IMR-90 (cell line): ENCODE data around the gene CLTA. TPM values are rescaled to one million over a fixed set of nuclear protein-coding genes. Genes with fewer than 3 reads are reported as not detected.
A peak's percentile ranks its signal among the peaks of the same experiment; 100 is the strongest.

Experiments used
- ATAC-seq: fragments of 200-7000 bp; cut with Tn5 transposase; 2 replicates; pipeline ENCODE4 v1.9.1; 2020; ENCODE audit warnings: low read depth, mild to moderate bottlenecking, moderate library complexity
- Bru-seq: library from RNA; stranded (reverse); fragments of 400-500 nt; gene quantifications from one replicate; lab custom pipeline; 2021; lab: Mats Ljungman, UMichigan
- BruChase-seq, 2 experiments: library from RNA; stranded (reverse); fragments of 400-500 nt; gene quantifications; one replicate each; lab custom pipeline; 2021; lab: Mats Ljungman, UMichigan
- BruUV-seq: library from RNA; stranded (reverse); fragments of 400-500 nt; replicated peaks from 2 replicates; lab custom pipeline; 2021; lab: Mats Ljungman, UMichigan
- CTCF ChIA-PET: fragments of 300-600 bp; formaldehyde crosslinking; extraction: SDS; loops from one replicate; lab custom pipeline; 2021; ENCODE audit warnings: antibody characterized with exemption; lab: Yijun Ruan, JAX
- POLR2A ChIA-PET: fragments of 300-600 bp; sonication (Branson Sonifier 250); formaldehyde crosslinking; loops from one replicate; lab custom pipeline; 2022; ENCODE audit warnings: antibody characterized with exemption; ENCODE audit not compliant: unreplicated experiment; lab: Charles Lee
- DNase-seq: peaks from one replicate; pipeline ENCODE4 v3.0.0; 2013
- H2AFZ ChIP-seq: replicated peaks from 2 replicates; pipeline ENCODE3; 2013; ENCODE audit warnings: low read length, mild to moderate bottlenecking; ENCODE audit not compliant: poor library complexity
- H2AK5ac ChIP-seq: 2 replicates; pipeline ENCODE4 v1.6.1; 2013; ENCODE audit warnings: low read depth, low read length, inconsistent platforms
- H2AK9ac ChIP-seq: replicated peaks from 2 replicates; pipeline ENCODE3; 2013; ENCODE audit warnings: mild to moderate bottlenecking, low read depth, low read length, moderate library complexity; ENCODE audit not compliant: poor library complexity
- H2BK120ac ChIP-seq: 2 replicates; pipeline ENCODE4 v1.6.1; 2013; ENCODE audit warnings: low read depth, low read length, inconsistent platforms
- H2BK15ac ChIP-seq: 3 replicates; pipeline ENCODE4 v1.6.1; 2013; ENCODE audit warnings: low read depth, low read length, inconsistent platforms
- H2BK20ac ChIP-seq: 2 replicates; pipeline ENCODE4 v1.6.1; 2013; ENCODE audit warnings: low read depth, mild to moderate bottlenecking, inconsistent platforms, low read length, moderate library complexity
- H2BK5ac ChIP-seq: 2 replicates; pipeline ENCODE4 v1.6.1; 2013; ENCODE audit warnings: mild to moderate bottlenecking, low read depth, low read length, inconsistent platforms; ENCODE audit not compliant: poor library complexity, severe bottlenecking
- H3K14ac ChIP-seq: replicated peaks from 2 replicates; pipeline ENCODE4 v1.6.1; 2013; ENCODE audit warnings: low read depth, low read length, inconsistent platforms
- H3K18ac ChIP-seq: 2 replicates; pipeline ENCODE4 v1.6.1; 2013; ENCODE audit warnings: low read depth, low read length, control low read depth
- H3K23ac ChIP-seq: 2 replicates; pipeline ENCODE4 v1.6.1; 2013; ENCODE audit warnings: low read depth, low read length, inconsistent platforms
- H3K27ac ChIP-seq: 2 replicates; pipeline ENCODE4 v1.5.1; 2013; ENCODE audit warnings: mild to moderate bottlenecking, control low read depth, low read length; ENCODE audit not compliant: insufficient read depth
- H3K27me3 ChIP-seq: 2 replicates; pipeline ENCODE4 v1.6.1; 2013; ENCODE audit warnings: low read length; ENCODE audit not compliant: control insufficient read depth, insufficient read depth
- H3K36me3 ChIP-seq: 2 replicates; pipeline ENCODE4 v1.6.1; 2013; ENCODE audit warnings: low read length, mixed read lengths; ENCODE audit not compliant: control insufficient read depth, insufficient read depth
- H3K4ac ChIP-seq: 2 replicates; pipeline ENCODE4 v1.6.1; 2013; ENCODE audit warnings: low read depth, low read length, inconsistent platforms
- H3K4me1 ChIP-seq: 2 replicates; pipeline ENCODE4 v1.6.1; 2013; ENCODE audit warnings: low read length, mixed read lengths; ENCODE audit not compliant: control insufficient read depth, insufficient read depth
- H3K4me2 ChIP-seq: 2 replicates; pipeline ENCODE4 v1.6.1; 2013; ENCODE audit warnings: low read depth, mild to moderate bottlenecking, control low read depth, low read length, moderate library complexity
- H3K4me3 ChIP-seq: 2 replicates; pipeline ENCODE4 v1.5.1; 2013; ENCODE audit warnings: low read depth, mild to moderate bottlenecking, control low read depth, low read length, moderate library complexity; ENCODE audit not compliant: insufficient read depth
- H3K56ac ChIP-seq: 2 replicates; pipeline ENCODE4 v1.6.1; 2013; ENCODE audit warnings: low read length, inconsistent platforms; ENCODE audit not compliant: insufficient read depth; ENCODE audit errors: extremely low read depth
- H3K79me1 ChIP-seq, 2 experiments: 2 replicates each; pipeline ENCODE4 v1.6.1; 2013; ENCODE audit warnings: low read length in 2 of 2, inconsistent platforms in 1 of 2, low read depth in 1 of 2
- H3K9ac ChIP-seq: 2 replicates; pipeline ENCODE4 v1.6.1; 2013; ENCODE audit warnings: low read depth, low read length, control low read depth
- H3K9me1 ChIP-seq: 2 replicates; pipeline ENCODE4 v1.6.1; 2013; ENCODE audit warnings: low read length, inconsistent platforms; ENCODE audit not compliant: insufficient read depth
- H3K9me3 ChIP-seq: 2 replicates; pipeline ENCODE4 v1.6.1; 2013; ENCODE audit warnings: low read length; ENCODE audit not compliant: control insufficient read depth, insufficient read depth
- H4K20me1 ChIP-seq: 2 replicates; pipeline ENCODE4 v1.6.1; 2013; ENCODE audit warnings: low read length, inconsistent platforms; ENCODE audit not compliant: insufficient read depth
- H4K5ac ChIP-seq: 2 replicates; pipeline ENCODE4 v1.6.1; 2013; ENCODE audit warnings: mild to moderate bottlenecking, low read depth, low read length, control low read depth
- H4K8ac ChIP-seq, 2 experiments: 2 replicates each; pipeline ENCODE4 v1.6.1; 2013; ENCODE audit warnings: low read depth in 2 of 2, low read length in 2 of 2, control low read depth in 1 of 2, inconsistent platforms in 1 of 2
- H4K91ac ChIP-seq: 2 replicates; pipeline ENCODE4 v1.6.1; 2013; ENCODE audit warnings: low read depth, low read length, inconsistent platforms; ENCODE audit not compliant: insufficient read depth
- CTCF ChIP-seq: conservative IDR thresholded peaks from 2 replicates; pipeline ENCODE4 v1.5.1; 2012; ENCODE audit warnings: mild to moderate bottlenecking, low read depth, low read length, improper control_type of control experiment
- MXI1 ChIP-seq: IDR thresholded peaks from 2 replicates; pipeline ENCODE4 v1.6.1; 2012; ENCODE audit warnings: low read depth, mild to moderate bottlenecking, low read length, moderate library complexity, borderline replicate concordance
- POLR2A ChIP-seq: IDR thresholded peaks from 2 replicates; pipeline ENCODE4 v1.6.1; 2012; ENCODE audit warnings: mild to moderate bottlenecking, low read depth, low read length
- RAD21 ChIP-seq: IDR thresholded peaks from 2 replicates; pipeline ENCODE4 v1.6.1; 2012; ENCODE audit warnings: low read length, improper control_type of control experiment
- RCOR1 ChIP-seq: IDR thresholded peaks from 2 replicates; pipeline ENCODE4 v1.6.1; 2012; ENCODE audit warnings: mild to moderate bottlenecking, low read length, improper control_type of control experiment; ENCODE audit not compliant: insufficient replicate concordance
- SMC3 ChIP-seq: fragments of 150-350 bp; IDR thresholded peaks from 2 replicates; pipeline ENCODE4 v1.6.1; 2016; ENCODE audit warnings: low read depth, mild to moderate bottlenecking, antibody characterized with exemption, low read length, moderate library complexity
- WGBS, 2 experiments: methylation state at CpG; one replicate each; pipeline versions ENCODE4 v1.1.5 to v1.1.7; 2013; ENCODE audit warnings: missing lambda C conversion rate in 2 of 2; ENCODE audit not compliant: insufficient read length in 1 of 2; ENCODE audit errors: extremely low coverage in 2 of 2; 5-methylcytosine and 5-hydroxymethylcytosine counted together
- dilution Hi-C: fragments of 300-500 bp; cut with HindIII; formaldehyde crosslinking; loops from one replicate; pipeline ENCODE4 v1.14.3; 2018; ENCODE audit warnings: low sequenced_read_pairs; ENCODE audit not compliant: unreplicated experiment
- in situ Hi-C: fragments of 300-500 bp; cut with MboI; formaldehyde crosslinking; loops from 3 replicates; pipeline ENCODE4 v1.14.3; 2019; ENCODE audit warnings: low sequenced_read_pairs, inconsistent platforms, mixed read lengths
- intact Hi-C: fragments of 100-400 bp; cut with micrococcal nuclease; formaldehyde crosslinking; loops from 2 replicates; pipeline ENCODE4 v1.10.0; 2022
- long read RNA-seq: library from polyadenylated mRNA; unstranded; transcript quantifications from one replicate; pipeline ENCODE4 v2.0.0, GENCODE V29; 2021; ENCODE audit not compliant: unreplicated experiment
- polyA plus RNA-seq, 3 experiments: library from polyadenylated mRNA; depleted of rRNA; stranded (reverse); fragments of >200 nt; gene quantifications; 2 replicates each; pipeline ENCODE4 v1.2.3, GENCODE V29; 2012; ENCODE audit warnings: low replicate concordance in 1 of 3
- total RNA-seq: library from RNA; depleted of rRNA; stranded (reverse); fragments of >200 nt; gene quantifications from 2 replicates; pipeline ENCODE4 v1.2.3, GENCODE V29; 2012; rRNA removed
- TF ChIP-seq, protein P1 (sequence below): fragments of 150-350 bp; IDR thresholded peaks from 2 replicates; pipeline ENCODE4 v1.6.1; 2016; ENCODE audit warnings: low read depth, mild to moderate bottlenecking, low read length, moderate library complexity, borderline replicate concordance
- TF ChIP-seq, protein P2 (sequence below): fragments of 150-350 bp; IDR thresholded peaks from 2 replicates; pipeline ENCODE4 v1.6.1; 2017; ENCODE audit warnings: mild to moderate bottlenecking, antibody characterized with exemption, low read length, low read depth

The CLTA gene
- 133 and 208 TPM in 2 replicates for total RNA-seq
- 246 and 280 TPM in 2 replicates for polyA plus RNA-seq (2012; rRNA removed)
- polyA plus RNA-seq (2012; cell fraction: cytosol; rRNA removed): 218 and 493 TPM in 2 replicates
- polyA plus RNA-seq (2012; cell fraction: nucleus; rRNA removed; ENCODE audit: low replicate concordance): 63.6 and 110 TPM in 2 replicates
- percentile 96 among the genes with signal in this experiment for Bru-seq, nascent RNA
- BruChase-seq, experiment 1, labeled RNA remaining after a 6-hour chase: percentile 89 among the genes with signal in this experiment
- percentile 85 among the genes with signal in this experiment for BruChase-seq, experiment 2, labeled RNA remaining after a 2-hour chase
- long read RNA-seq, transcript CLTA-202 (5 exons, 1,073 nt): major isoform, 220 of 245 reads
- long read RNA-seq, partial matches to known transcripts: 6 of 245 reads
- long read RNA-seq, other reads (novel, unspliced or antisense): 14 of 245 reads

DNA sequence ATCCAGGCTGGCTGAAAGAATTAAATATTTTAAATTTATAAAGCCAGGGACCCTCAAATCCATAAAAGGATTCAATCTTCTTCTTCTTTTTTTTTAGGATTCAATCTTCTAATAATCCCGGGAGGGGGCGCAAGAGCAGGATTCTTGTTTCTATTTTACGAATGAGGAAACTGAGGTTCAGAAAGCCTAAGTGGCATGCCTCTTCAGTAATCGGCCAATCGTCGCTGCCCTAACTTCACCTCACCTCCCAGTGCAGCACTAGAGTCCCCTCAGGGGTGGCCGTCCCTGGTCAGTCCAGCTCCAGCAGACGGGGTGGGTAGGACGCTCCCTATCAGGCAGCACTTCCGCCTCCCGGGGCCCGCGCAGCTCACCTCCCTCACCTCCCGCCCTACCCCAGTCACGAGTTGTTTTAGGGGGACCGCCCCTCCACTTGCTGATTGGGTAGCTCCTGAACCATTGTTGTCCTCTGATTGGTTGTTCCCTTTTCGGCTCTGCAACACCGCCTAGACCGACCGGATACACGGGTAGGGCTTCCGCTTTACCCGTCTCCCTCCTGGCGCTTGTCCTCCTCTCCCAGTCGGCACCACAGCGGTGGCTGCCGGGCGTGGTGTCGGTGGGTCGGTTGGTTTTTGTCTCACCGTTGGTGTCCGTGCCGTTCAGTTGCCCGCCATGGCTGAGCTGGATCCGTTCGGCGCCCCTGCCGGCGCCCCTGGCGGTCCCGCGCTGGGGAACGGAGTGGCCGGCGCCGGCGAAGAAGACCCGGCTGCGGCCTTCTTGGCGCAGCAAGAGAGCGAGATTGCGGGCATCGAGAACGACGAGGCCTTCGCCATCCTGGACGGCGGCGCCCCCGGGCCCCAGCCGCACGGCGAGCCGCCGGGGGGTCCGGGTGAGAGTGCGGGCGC, at the start of gene CLTA:
TSS of gene CLTA (plus strand) at position 534 of the 902 bp plus-strand sequence. CDS start at position 670, 136 bp downstream.
- BruUV-seq: no TSS peak
- intact Hi-C loops (loop anchor here (2.0 to 5.0 kb wide), 3 partner anchors 54 to 137 kb away; partner anchors contain the start of gene GLIPR2), in situ Hi-C loops (no loop called here), dilution Hi-C loops (no loop called here)
- H3K4me1 ChIP-seq: peaks cover 15% of the 10 kb centered on the region
- peak within 1 kb of the TSS; percentile 93 for H3K27ac ChIP-seq
- H4K5ac ChIP-seq: peak within 1 kb of the TSS; percentile 96
- no peaks in the 10 kb centered on the region for H3K9me3 ChIP-seq
- H3K4me3 ChIP-seq: peak within 1 kb of the TSS; percentile 74
- H4K20me1 ChIP-seq: peaks cover 43% of the 10 kb centered on the region
- peaks cover 2% of the 10 kb centered on the region; the same call in 1 of the 2 replicates for H3K36me3 ChIP-seq
- H2BK120ac ChIP-seq: peak within 1 kb of the TSS; percentile 93
- H4K8ac ChIP-seq: peak within 1 kb of the TSS; percentile 65 to 99
- H3K9me1 ChIP-seq: peaks cover 21% of the 10 kb centered on the region
- peak within 1 kb of the TSS; percentile 85 for H2AK5ac ChIP-seq
- H2AK9ac ChIP-seq: peak within 1 kb of the TSS; percentile 98
- peaks cover 3 to 48% of the 10 kb centered on the region in 2 experiments; a peak in 2 of 4 replicates for H3K79me1 ChIP-seq
- peak within 1 kb of the TSS; percentile 84 for H3K56ac ChIP-seq
- ChIA-PET POLR2A (interaction anchor here (0.6 to 0.9 kb wide), 2 partner anchors 17 to 81 kb away, joined by 4 to 7 read pairs; no protein-coding TSS in a partner anchor), CTCF (interaction anchor here (0.6 to 2.1 kb wide), 9 partner anchors 10 to 279 kb away, joined by 3 to 6 read pairs (median 3); no protein-coding TSS in a partner anchor)
- peak within 1 kb of the TSS; percentile 67; the same call in 1 of the 3 replicates for H2BK15ac ChIP-seq
- peak within 1 kb of the TSS; percentile 99 for H3K14ac ChIP-seq
- H2BK20ac ChIP-seq: peak within 1 kb of the TSS; percentile 85; the same call in 1 of the 2 replicates
- H3K23ac ChIP-seq: peak within 1 kb of the TSS; percentile 99
- H3K27me3 ChIP-seq: no peaks in the 10 kb centered on the region
- peak within 1 kb of the TSS; percentile 95 for H3K9ac ChIP-seq
- DNase-seq (peak; percentile 99), ATAC-seq (peak; percentile 93)
- WGBS, 2 experiments: 1% methylated on average over 20 of the region's 68 CpGs; no CpG with 5 or more reads in 1 of the 2 experiments
- H3K18ac ChIP-seq: peak within 1 kb of the TSS; percentile 95
- peak within 1 kb of the TSS; percentile 93 for H2AFZ ChIP-seq
- peak within 1 kb of the TSS; percentile 88 for H4K91ac ChIP-seq
- peak within 1 kb of the TSS; percentile 99 for H3K4ac ChIP-seq
- H2BK5ac ChIP-seq: peak within 1 kb of the TSS; percentile 96
- peak within 1 kb of the TSS; percentile 99 for H3K4me2 ChIP-seq
- TF ChIP-seq MXI1: peak; percentile 68; the same call in 1 of the 2 replicates
- TF ChIP-seq, protein P1, sequence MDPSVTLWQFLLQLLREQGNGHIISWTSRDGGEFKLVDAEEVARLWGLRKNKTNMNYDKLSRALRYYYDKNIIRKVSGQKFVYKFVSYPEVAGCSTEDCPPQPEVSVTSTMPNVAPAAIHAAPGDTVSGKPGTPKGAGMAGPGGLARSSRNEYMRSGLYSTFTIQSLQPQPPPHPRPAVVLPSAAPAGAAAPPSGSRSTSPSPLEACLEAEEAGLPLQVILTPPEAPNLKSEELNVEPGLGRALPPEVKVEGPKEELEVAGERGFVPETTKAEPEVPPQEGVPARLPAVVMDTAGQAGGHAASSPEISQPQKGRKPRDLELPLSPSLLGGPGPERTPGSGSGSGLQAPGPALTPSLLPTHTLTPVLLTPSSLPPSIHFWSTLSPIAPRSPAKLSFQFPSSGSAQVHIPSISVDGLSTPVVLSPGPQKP: 0 out of 2 replicates have a peak, but pooled peaks have one; percentile 0
- peak; percentile 30; the same call in 1 of the 2 replicates for TF ChIP-seq SMC3
- TF ChIP-seq CTCF: peak; percentile 60
- peak; percentile 25; the same call in 1 of the 2 replicates for TF ChIP-seq RAD21
- no peak for TF ChIP-seq RCOR1
- TF ChIP-seq POLR2A: peak; percentile 99
- TF ChIP-seq, protein P2, sequence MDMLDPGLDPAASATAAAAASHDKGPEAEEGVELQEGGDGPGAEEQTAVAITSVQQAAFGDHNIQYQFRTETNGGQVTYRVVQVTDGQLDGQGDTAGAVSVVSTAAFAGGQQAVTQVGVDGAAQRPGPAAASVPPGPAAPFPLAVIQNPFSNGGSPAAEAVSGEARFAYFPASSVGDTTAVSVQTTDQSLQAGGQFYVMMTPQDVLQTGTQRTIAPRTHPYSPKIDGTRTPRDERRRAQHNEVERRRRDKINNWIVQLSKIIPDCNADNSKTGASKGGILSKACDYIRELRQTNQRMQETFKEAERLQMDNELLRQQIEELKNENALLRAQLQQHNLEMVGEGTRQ: peak; percentile 78
